Tibial artery (tissue), 4 donors: ENCODE data around the gene TUBGCP5.

ENCODE experiments used
- DNase-seq, 2 donors: peaks; one replicate each; pipeline ENCODE4 v3.0.0-alpha.2; 2019
- H3K27ac ChIP-seq, 2 donors: fragments of 200-600 bp; sonication (generic) in 1 of 2; 1 replicate in 1 of 2; 2 replicates in 1 of 2; pipeline ENCODE4 v1.5.1; 2018 to 2019; ENCODE audit warnings: mild to moderate bottlenecking in 1 of 2
- H3K27me3 ChIP-seq, 2 donors: fragments of 200-600 bp; sonication (generic) in 1 of 2; one replicate each; pipeline versions ENCODE4 v1.5.1 to v1.6.0; 2016 to 2019
- H3K36me3 ChIP-seq, 3 donors: fragments of 200-600 bp; sonication (generic) in 2 of 3; one replicate each; pipeline ENCODE4 v1.5.1; 2016 to 2019; ENCODE audit warnings: mild to moderate bottlenecking in 2 of 3
- H3K4me1 ChIP-seq, 4 donors: fragments of 200-600 bp; sonication (generic) in 2 of 4; 1 replicate in 3 of 4; 2 replicates in 1 of 4; pipeline ENCODE4 v1.5.1; 2016 to 2019
- H3K4me3 ChIP-seq, 2 donors: fragments of 200-600 bp; sonication (generic) in 1 of 2; 1 replicate in 1 of 2; 2 replicates in 1 of 2; pipeline ENCODE4 v1.5.1; 2018 to 2019; ENCODE audit warnings: mild to moderate bottlenecking in 2 of 2
- H3K9me3 ChIP-seq, 3 donors: fragments of 200-600 bp; sonication (generic) in 1 of 3; one replicate each; pipeline ENCODE4 v1.5.1; 2016 to 2019
- intact Hi-C: fragments of 100-400 bp; cut with DNase I; formaldehyde crosslinking; loops from one replicate; pipeline ENCODE4 v1.15.0; 2023; ENCODE audit warnings: low total_unique reads
- TF ChIP-seq, protein P1 (sequence below), 2 experiments: fragments of 200-600 bp in 1 of 2; fragments of 450-650 bp in 1 of 2; IDR thresholded peaks; one replicate each; pipeline ENCODE4 v1.5.1; 2017 to 2019; ENCODE audit warnings: antibody characterized with exemption in 2 of 2, mild to moderate bottlenecking in 1 of 2, moderate library complexity in 1 of 2

TUBGCP5 gene

DNA sequence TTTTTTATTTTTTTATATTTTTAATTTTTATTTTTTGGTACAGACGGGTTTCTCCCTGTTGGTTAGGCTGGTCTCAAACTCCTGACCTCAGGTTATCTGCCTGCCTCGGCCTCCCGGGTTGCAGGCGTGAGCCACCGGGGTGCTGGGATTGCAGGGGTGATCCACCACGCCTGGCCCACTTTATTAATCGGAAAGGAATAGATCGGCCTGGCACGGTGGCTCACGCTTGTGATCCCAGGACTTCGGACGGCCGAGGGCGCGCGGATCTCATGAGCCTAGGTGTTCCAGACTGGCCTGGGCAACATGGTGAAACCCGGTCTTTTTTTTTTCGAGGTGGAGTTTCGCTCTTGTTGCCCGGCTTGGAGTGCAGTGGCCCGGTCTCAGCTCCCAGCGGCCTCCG, 26.5 kb upstream of the TUBGCP5 start:
- intact Hi-C loops = no loop called here
- H3K9me3 ChIP-seq = peaks cover 0 to 9% (median 0%) of the 10 kb centered on the region in 3 donors
- no peaks in the 10 kb centered on the region for H3K27me3 ChIP-seq
- TF ChIP-seq, protein P1, sequence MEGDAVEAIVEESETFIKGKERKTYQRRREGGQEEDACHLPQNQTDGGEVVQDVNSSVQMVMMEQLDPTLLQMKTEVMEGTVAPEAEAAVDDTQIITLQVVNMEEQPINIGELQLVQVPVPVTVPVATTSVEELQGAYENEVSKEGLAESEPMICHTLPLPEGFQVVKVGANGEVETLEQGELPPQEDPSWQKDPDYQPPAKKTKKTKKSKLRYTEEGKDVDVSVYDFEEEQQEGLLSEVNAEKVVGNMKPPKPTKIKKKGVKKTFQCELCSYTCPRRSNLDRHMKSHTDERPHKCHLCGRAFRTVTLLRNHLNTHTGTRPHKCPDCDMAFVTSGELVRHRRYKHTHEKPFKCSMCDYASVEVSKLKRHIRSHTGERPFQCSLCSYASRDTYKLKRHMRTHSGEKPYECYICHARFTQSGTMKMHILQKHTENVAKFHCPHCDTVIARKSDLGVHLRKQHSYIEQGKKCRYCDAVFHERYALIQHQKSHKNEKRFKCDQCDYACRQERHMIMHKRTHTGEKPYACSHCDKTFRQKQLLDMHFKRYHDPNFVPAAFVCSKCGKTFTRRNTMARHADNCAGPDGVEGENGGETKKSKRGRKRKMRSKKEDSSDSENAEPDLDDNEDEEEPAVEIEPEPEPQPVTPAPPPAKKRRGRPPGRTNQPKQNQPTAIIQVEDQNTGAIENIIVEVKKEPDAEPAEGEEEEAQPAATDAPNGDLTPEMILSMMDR (IDR thresholded peaks at IDR 0.05) = no peak
- H3K36me3 ChIP-seq = no peaks in the 10 kb centered on the region
- H3K27ac ChIP-seq = no peak overlapping the region
- no peak for DNase-seq
- H3K4me1 ChIP-seq = no peaks in the 10 kb centered on the region
- H3K4me3 ChIP-seq = no peak overlapping the region

- no peaks in the 10 kb centered on the region for H3K36me3 ChIP-seq
- no peak overlapping the region for H3K4me3 ChIP-seq
- TF ChIP-seq, protein P1 (IDR thresholded peaks at IDR 0.05) = no peak
- no peak overlapping the region for H3K27ac ChIP-seq
- no peak for DNase-seq
- H3K4me1 ChIP-seq = no peaks in the 10 kb centered on the region
- intact Hi-C loops = no loop called here
- no peaks in the 10 kb centered on the region for H3K27me3 ChIP-seq
- peaks cover 0 to 9% (median 0%) of the 10 kb centered on the region in 3 donors for H3K9me3 ChIP-seq
These were observed 24.8 kb upstream of the TUBGCP5 start for GRCh38 chr15:23064156-23064555.

DNA sequence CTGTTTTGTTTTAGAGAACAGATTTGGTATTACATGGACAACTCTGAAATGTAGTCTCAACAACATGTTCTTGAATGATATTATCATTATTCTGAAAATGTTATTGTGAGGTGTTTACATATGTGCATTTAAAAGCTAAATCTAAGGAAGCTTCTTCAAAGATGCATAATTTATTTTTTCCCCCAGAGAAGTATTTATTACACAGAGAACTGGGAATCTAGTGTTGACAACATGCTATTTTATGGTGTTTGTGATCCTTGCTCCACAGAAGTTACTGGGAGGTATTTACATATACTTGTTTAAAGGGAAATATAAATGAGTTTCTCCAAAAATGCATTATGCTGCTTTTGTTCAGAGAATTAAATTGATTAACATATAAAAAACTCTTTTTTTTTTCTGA, 18.3 kb upstream of the TUBGCP5 start:
- Histone ChIP-seq H3K36me3 (no peaks in the 10 kb centered on the region), H3K4me1 (no peaks in the 10 kb centered on the region), H3K4me3 (no peak overlapping the region), H3K9me3 (no peaks in the 10 kb centered on the region), H3K27me3 (no peaks in the 10 kb centered on the region), H3K27ac (no peak overlapping the region)
- DNase-seq = no peak
- intact Hi-C loops = no loop called here
- TF ChIP-seq, protein P1 (IDR thresholded peaks at IDR 0.05) = no peak

DNA sequence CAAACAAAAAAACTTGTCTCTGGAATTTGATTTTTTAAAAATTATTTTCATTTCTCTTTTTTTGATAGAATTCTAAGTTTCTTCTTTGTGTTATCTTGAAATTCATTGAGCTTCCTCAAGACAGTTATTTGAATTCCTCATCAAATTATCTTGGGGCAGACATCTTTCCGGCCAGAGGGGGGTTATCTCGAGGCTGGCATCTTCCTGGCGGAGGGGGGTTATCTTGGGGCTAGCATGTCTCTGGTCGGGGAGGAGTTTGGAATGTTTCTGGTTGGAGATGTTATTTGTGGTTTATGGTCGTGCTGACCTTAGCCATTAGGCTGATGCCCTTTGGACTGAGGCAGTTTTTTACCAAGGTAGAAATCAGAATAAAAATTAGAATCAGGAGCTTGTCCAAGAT, 15.9 kb upstream of the TUBGCP5 start:
- no peak for DNase-seq
- no peaks in the 10 kb centered on the region for H3K9me3 ChIP-seq
- no peak overlapping the region for H3K27ac ChIP-seq
- no peaks in the 10 kb centered on the region for H3K36me3 ChIP-seq
- no peaks in the 10 kb centered on the region for H3K27me3 ChIP-seq
- TF ChIP-seq, protein P1 (IDR thresholded peaks at IDR 0.05) = no peak
- no peak overlapping the region for H3K4me3 ChIP-seq
- intact Hi-C loops = no loop called here
- no peaks in the 10 kb centered on the region for H3K4me1 ChIP-seq

DNA sequence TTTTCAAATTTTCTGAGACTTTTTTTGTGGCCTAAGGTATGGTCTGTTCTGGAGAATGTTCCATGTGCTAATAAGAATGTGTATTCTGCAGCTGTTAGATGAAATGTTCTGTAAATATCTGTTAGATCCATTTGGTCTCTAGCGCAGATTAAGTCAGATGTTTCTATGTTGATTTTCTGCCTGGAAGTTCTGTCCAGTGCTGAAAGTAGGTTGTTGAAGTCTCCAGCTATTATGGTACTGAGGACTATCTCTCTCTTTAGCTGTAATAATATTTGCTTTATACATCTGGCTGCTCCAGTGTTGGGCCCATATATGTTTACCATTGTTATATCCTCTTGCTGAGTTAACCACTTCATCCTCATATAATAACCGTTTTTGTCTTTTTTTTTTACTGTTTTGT, 13.2 kb upstream of the TUBGCP5 start:
- Histone ChIP-seq H3K27ac (no peak overlapping the region), H3K4me1 (no peaks in the 10 kb centered on the region), H3K9me3 (no peaks in the 10 kb centered on the region), H3K4me3 (no peak overlapping the region), H3K36me3 (no peaks in the 10 kb centered on the region), H3K27me3 (no peaks in the 10 kb centered on the region)
- TF ChIP-seq, protein P1 (IDR thresholded peaks at IDR 0.05) = no peak
- DNase-seq = no peak
- intact Hi-C loops = no loop called here

GRCh38 chr15:23050708-23051107, 11.3 kb upstream of the TUBGCP5 start:
- no peak for DNase-seq
- no peaks in the 10 kb centered on the region for H3K9me3 ChIP-seq
- H3K27ac ChIP-seq = no peak overlapping the region
- intact Hi-C loops = no loop called here
- no peaks in the 10 kb centered on the region for H3K36me3 ChIP-seq
- H3K4me3 ChIP-seq = no peak overlapping the region
- TF ChIP-seq, protein P1 (IDR thresholded peaks at IDR 0.05) = no peak
- no peaks in the 10 kb centered on the region for H3K4me1 ChIP-seq
- H3K27me3 ChIP-seq = no peaks in the 10 kb centered on the region
